NCI-H446 treated with DMSO at 0.1 percent for 48 hours (cell line): ENCODE measurements around the gene NOB1.
"Not testable (repeated sequence)": the region's sequence is repeated elsewhere in the genome, so short reads cannot be mapped to it uniquely, and the experiment has no call there.

Source experiments
- DNase-seq: peaks from one replicate; lab custom pipeline; 2025; lab: John Stamatoyannopoulos, UW

Gene NOB1

GRCh38 chr16:69761983-69762813 is 7.5 kb upstream of the NOB1 start, which contains the start of gene WWP2:
Gene WWP2 (plus strand): TSS chr16:69762332. CDS start chr16:69787011, 24,679 bp downstream.
- peak; percentile 14 for DNase-seq

GRCh38 chr16:69757375-69757774 is 2.6 kb upstream of the NOB1 start:
- not testable (repeated sequence) for DNase-seq

GRCh38 chr16:69756705-69757104 is 2.0 kb upstream of the NOB1 start:
- DNase-seq, result no peak

GRCh38 chr16:69754143-69754468 is 620 bp downstream of the NOB1 start:
- no peak for DNase-seq

GRCh38 chr16:69748694-69749345 is 5.9 kb downstream of the NOB1 start:
- DNase-seq, result no peak

- no peak for DNase-seq
These were observed 7.6 kb downstream of the NOB1 start for GRCh38 chr16:69747115-69747514.

GRCh38 chr16:69745959-69746358 is 8.8 kb downstream of the NOB1 start:
- no peak for DNase-seq

- no peak for DNase-seq
These were observed 9.5 kb downstream of the NOB1 start for GRCh38 chr16:69745232-69745612.

GRCh38 chr16:69744363-69745231 is 10.1 kb downstream of the NOB1 start:
- DNase-seq, result no peak

GRCh38 chr16:69741951-69742904 is 12.5 kb downstream of the NOB1 start:
- DNase-seq, result no peak

GRCh38 chr16:69741519-69741918 is 13.2 kb downstream of the NOB1 start:
- DNase-seq, result no peak

- no peak for DNase-seq
These were observed 22.6 kb downstream of the NOB1 start for GRCh38 chr16:69732101-69732500.

- DNase-seq, result not testable (repeated sequence)
These were observed 23.4 kb downstream of the NOB1 start for GRCh38 chr16:69731280-69731679.

- DNase-seq, result not testable (repeated sequence)
These were observed 25.7 kb downstream of the NOB1 start for GRCh38 chr16:69729030-69729429.

GRCh38 chr16:69727916-69728270 is 26.8 kb downstream of the NOB1 start:
- DNase-seq, result no peak

- DNase-seq, result no peak
These were observed 28.2 kb downstream of the NOB1 start, which contains the start of gene NQO1 for GRCh38 chr16:69726313-69727060. Gene NQO1 (minus strand): TSS chr16:69726560. CDS start chr16:69726439, 121 bp downstream.

GRCh38 chr16:69725480-69726312 is 29.0 kb downstream of the NOB1 start:
- no peak for DNase-seq

GRCh38 chr16:69724981-69725479 is 29.7 kb downstream of the NOB1 start:
- DNase-seq, result no peak

GRCh38 chr16:69724414-69724873 is 30.3 kb downstream of the NOB1 start:
- DNase-seq, result no peak
